Hematopoietic multipotent progenitor cell (in vitro differentiated cells): ENCODE data around the gene TFDP1. TPM values are rescaled to one million over a fixed set of nuclear protein-coding genes. Genes with fewer than 3 reads are reported as not detected.
"Not testable (repeated sequence)": the region's sequence is repeated elsewhere in the genome, so short reads cannot be mapped to it uniquely, and the experiment has no call there.

Source experiments
- DNase-seq, 3 donors: peaks; one replicate each; pipeline ENCODE4 v3.0.0-alpha.2; 2011 to 2015; ENCODE audit warnings: low read depth in 2 of 3, low spot score in 2 of 3
- total RNA-seq: library from RNA; depleted of rRNA; stranded (reverse); fragments of >200 nt; gene quantifications from one replicate; pipeline ENCODE4 v1.2.3, GENCODE V29; 2012

TFDP1 gene
- total RNA-seq, 1 donor: 26.7 TPM

GRCh38 chr13:113548778-113549621, 35.6 kb upstream of the TFDP1 start:
- no peak for DNase-seq

- DNase-seq: no peak
Measured at GRCh38 chr13:113550453-113550852, 34.1 kb upstream of the TFDP1 start.

- DNase-seq: no peak
Measured at GRCh38 chr13:113551081-113552000, 33.2 kb upstream of the TFDP1 start.

- no peak for DNase-seq
Measured at GRCh38 chr13:113552079-113552478, 32.5 kb upstream of the TFDP1 start.

- peak in 2 of 3 donors; percentile 71 to 96 for DNase-seq
Measured at GRCh38 chr13:113552786-113553434, 31.6 kb upstream of the TFDP1 start.

- no peak for DNase-seq
Measured at GRCh38 chr13:113553511-113554332, 30.8 kb upstream of the TFDP1 start.

- DNase-seq: no peak
Measured at GRCh38 chr13:113554333-113554700, 30.2 kb upstream of the TFDP1 start.

DNA sequence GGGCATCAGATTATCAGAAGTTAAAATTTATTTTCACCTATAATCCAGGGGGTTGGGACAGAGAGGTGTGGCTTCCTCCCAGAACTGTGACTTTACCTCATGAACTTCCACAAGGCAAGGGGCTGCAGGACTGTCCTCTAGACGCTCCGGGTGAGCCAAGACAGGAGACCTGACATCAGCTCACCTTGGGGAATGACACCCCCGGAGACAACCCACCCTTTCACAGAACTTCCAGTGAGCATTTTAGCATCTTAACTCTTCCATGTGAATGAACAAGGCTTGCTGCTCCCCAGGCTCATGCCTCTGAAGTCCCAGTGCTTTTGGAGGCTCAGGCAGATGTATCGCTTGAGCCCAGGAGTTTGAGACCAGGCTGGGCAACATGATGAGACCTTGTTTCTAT, 29.4 kb upstream of the TFDP1 start:
- no peak for DNase-seq

GRCh38 chr13:113557013-113557412, 27.5 kb upstream of the TFDP1 start:
- DNase-seq: no peak

GRCh38 chr13:113558461-113558860, 26.1 kb upstream of the TFDP1 start:
- no peak for DNase-seq

- DNase-seq: no peak
Measured at GRCh38 chr13:113559061-113559460, 25.5 kb upstream of the TFDP1 start.

DNA sequence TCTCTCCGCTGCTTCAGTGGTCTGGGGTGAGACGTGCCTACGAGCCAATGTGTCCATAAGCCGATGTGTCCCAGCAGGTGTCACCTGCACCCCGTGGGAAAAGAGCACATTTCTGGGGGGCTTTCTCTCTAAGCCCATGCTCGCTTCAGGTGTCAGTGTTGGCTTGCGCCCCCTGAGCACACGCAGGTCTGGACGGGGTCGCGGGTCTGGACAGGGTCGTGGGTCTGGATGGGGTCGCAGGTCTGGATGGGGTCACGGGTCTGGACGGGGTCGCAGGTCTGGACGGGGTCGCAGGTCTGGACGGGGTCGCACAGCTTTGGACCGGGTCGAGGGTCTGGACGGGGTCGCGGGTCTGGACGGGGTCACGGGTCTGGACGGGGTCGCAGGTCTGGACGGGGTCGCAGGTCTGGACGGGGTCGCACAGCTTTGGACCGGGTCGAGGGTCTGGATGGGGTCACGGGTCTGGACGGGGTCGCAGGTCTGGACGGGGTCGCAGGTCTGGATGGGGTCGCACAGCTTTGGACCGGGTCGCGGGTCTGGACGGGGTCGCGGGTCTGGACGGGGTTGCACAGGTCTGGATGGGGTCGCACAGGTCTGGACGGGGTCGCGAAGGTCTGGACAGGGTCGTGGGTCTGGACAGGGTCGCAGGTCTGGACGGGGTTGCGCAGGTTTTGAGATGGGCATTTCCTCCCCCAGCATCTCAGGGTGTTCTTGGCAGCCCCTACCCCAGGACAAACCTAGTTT, 24.5 kb upstream of the TFDP1 start:
- DNase-seq: no peak

DNA sequence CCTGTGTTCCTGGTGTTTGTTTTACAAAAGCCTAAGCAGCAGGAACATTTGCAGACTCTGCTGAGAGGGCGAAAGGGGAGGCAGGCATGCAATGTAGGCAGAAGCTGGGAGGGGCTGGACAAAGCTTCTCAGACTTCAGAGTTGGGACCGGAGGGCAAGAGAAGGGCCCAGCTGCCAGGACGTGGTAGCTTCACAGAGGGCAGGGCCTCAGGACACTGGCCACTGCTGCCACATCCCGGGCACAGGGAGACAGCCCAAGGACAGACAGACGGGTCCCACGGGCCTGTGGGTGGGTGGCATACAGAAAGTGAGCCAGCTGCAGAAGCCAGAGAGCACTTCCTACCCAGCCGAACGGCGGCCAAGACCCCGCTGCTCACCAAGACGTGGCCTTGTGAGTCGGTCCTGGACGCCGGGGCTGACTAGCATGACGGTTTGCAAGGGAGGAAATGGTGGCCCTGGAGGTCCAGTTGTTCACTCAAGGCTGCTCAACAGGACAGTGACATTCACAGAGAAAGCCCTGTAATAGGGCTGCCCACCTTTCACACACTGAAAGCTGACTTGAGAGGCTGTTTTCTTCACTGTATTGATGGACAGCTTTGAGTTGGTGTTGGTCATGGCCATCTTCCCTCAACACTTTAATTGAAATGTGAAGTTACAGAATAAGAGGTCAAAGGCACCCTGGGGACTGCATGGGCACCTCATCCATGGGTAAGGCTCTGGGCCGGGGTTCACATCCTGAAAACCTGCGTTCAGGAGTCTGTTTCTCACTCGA, 23.7 kb upstream of the TFDP1 start:
- no peak for DNase-seq

GRCh38 chr13:113561417-113562084, 23.0 kb upstream of the TFDP1 start:
- peak in 1 of 3 donors; percentile 28 for DNase-seq

GRCh38 chr13:113562085-113562749, 22.3 kb upstream of the TFDP1 start:
- DNase-seq: peak in 2 of 3 donors; percentile 70 to 86

GRCh38 chr13:113562844-113563243, 21.7 kb upstream of the TFDP1 start:
- no peak for DNase-seq

DNA sequence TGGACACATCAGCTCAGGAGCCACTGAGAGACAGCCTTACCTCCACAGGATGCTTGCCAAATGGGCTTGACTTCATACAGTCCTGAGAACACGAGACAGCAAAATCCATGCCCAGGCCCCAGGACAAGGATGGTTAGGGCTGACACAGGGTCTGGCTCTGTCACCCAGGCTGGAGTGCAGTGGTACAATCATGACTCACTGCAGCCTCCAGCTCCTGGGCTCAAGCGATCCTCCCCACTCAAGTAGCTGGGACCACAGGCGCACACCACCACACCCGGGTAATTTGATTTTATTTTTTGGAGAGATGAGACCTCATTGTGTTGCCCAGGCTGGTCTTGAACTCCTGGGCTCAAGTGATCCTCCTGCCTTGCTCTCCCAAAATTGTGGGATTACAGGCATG, 21.0 kb upstream of the TFDP1 start:
- DNase-seq: not testable (repeated sequence)
